C4-2B (cell line): ENCODE measurements around the gene PANK1.

Source experiments
- H3K27ac ChIP-seq: fragments of 450-650 bp; 2 replicates; pipeline ENCODE4 v1.5.1; 2017
- CTCF ChIP-seq: fragments of 450-650 bp; conservative IDR thresholded peaks from 2 replicates; pipeline ENCODE4 v1.5.1; 2017; ENCODE audit warnings: mild to moderate bottlenecking
- ZFX ChIP-seq: fragments of 450-650 bp; IDR thresholded peaks from 2 replicates; pipeline ENCODE4 v1.6.1; 2017

PANK1 gene

GRCh38 chr10:89651916-89652573, 7.0 kb upstream of the PANK1 start:
- TF ChIP-seq CTCF (no peak), ZFX (no peak)
- H3K27ac ChIP-seq, result no peak overlapping the region

GRCh38 chr10:89651205-89651915, 6.3 kb upstream of the PANK1 start:
- no peak overlapping the region for H3K27ac ChIP-seq

GRCh38 chr10:89649051-89649450, 4.0 kb upstream of the PANK1 start:
- no peak overlapping the region for H3K27ac ChIP-seq
- TF ChIP-seq CTCF, result no peak
- TF ChIP-seq ZFX, result no peak

More at GRCh38 chr10:89651205-89651915, 6.3 kb upstream of the PANK1 start:
- TF ChIP-seq CTCF (no peak), ZFX (no peak)

- H3K27ac ChIP-seq, result no peak overlapping the region
- no peak for TF ChIP-seq ZFX
- TF ChIP-seq CTCF, result no peak
These were observed 3.0 kb upstream of the PANK1 start for GRCh38 chr10:89648074-89648473.

- TF ChIP-seq ZFX, result no peak
- TF ChIP-seq CTCF, result no peak
- H3K27ac ChIP-seq, result no peak overlapping the region
These were observed 2.0 kb upstream of the PANK1 start for GRCh38 chr10:89646889-89647657.

- H3K27ac ChIP-seq, result peak overlapping the region; percentile 94
These were observed 715 bp upstream of the PANK1 start for GRCh38 chr10:89645742-89646172.

More at GRCh38 chr10:89645742-89646172, 715 bp upstream of the PANK1 start:
- TF ChIP-seq CTCF (no peak), ZFX (no peak)
